ENCODE results near the gene ALDH18A1.

Gene ALDH18A1

GRCh38 chr10:95640891-95641315, 15.6 kb downstream of the ALDH18A1 start:
- no peaks in the 10 kb centered on the region for H3K4me1 ChIP-seq (ENCODE audit: low read length)
- H4K20me1 ChIP-seq (ENCODE audit: insufficient read depth, low read length), result no peaks in the 10 kb centered on the region
- H3K36me3 ChIP-seq (replicated peaks; ENCODE audit: low read depth, low read length), result peaks cover 21% of the 10 kb centered on the region
- TF ChIP-seq EZH2phosphoT487 (IDR thresholded peaks at IDR 0.05; ENCODE audit: low read depth), result no peak
- TF ChIP-seq, protein P1, sequence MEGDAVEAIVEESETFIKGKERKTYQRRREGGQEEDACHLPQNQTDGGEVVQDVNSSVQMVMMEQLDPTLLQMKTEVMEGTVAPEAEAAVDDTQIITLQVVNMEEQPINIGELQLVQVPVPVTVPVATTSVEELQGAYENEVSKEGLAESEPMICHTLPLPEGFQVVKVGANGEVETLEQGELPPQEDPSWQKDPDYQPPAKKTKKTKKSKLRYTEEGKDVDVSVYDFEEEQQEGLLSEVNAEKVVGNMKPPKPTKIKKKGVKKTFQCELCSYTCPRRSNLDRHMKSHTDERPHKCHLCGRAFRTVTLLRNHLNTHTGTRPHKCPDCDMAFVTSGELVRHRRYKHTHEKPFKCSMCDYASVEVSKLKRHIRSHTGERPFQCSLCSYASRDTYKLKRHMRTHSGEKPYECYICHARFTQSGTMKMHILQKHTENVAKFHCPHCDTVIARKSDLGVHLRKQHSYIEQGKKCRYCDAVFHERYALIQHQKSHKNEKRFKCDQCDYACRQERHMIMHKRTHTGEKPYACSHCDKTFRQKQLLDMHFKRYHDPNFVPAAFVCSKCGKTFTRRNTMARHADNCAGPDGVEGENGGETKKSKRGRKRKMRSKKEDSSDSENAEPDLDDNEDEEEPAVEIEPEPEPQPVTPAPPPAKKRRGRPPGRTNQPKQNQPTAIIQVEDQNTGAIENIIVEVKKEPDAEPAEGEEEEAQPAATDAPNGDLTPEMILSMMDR (IDR thresholded peaks at IDR 0.05; ENCODE audit: low read depth, low read length), result no peak
- no peak overlapping the region for H3K27ac ChIP-seq (ENCODE audit: low read length)
- H3K9me3 ChIP-seq (ENCODE audit: insufficient read depth, low read length), result no peaks in the 10 kb centered on the region
- no peak overlapping the region for H3K4me3 ChIP-seq (ENCODE audit: low read length)
- no peak overlapping the region for H3K9ac ChIP-seq (ENCODE audit: low read length)
- no peak overlapping the region for H2AFZ ChIP-seq (ENCODE audit: low read depth, low read length)
- no peak overlapping the region for H3K4me2 ChIP-seq (ENCODE audit: low read length)
- no peaks in the 10 kb centered on the region; the same call in 1 of the 2 replicates for H3K79me2 ChIP-seq (ENCODE audit: low read length)
- no peaks in the 10 kb centered on the region for H3K27me3 ChIP-seq (ENCODE audit: low read depth, low read length)

- no peaks in the 10 kb centered on the region for H3K79me2 ChIP-seq (ENCODE audit: low read length)
- peaks cover 21% of the 10 kb centered on the region for H3K36me3 ChIP-seq (replicated peaks; ENCODE audit: low read depth, low read length)
- no peaks in the 10 kb centered on the region for H3K27me3 ChIP-seq (ENCODE audit: low read depth, low read length)
- no peak overlapping the region for H3K27ac ChIP-seq (ENCODE audit: low read length)
- TF ChIP-seq EZH2phosphoT487 (IDR thresholded peaks at IDR 0.05; ENCODE audit: low read depth), result no peak
- TF ChIP-seq, protein P1 (IDR thresholded peaks at IDR 0.05; ENCODE audit: low read depth, low read length), result no peak
- H3K4me1 ChIP-seq (ENCODE audit: low read length), result no peaks in the 10 kb centered on the region
- H2AFZ ChIP-seq (ENCODE audit: low read depth, low read length), result no peak overlapping the region
- H3K9ac ChIP-seq (ENCODE audit: low read length), result no peak overlapping the region
- H3K4me2 ChIP-seq (ENCODE audit: low read length), result no peak overlapping the region
- H4K20me1 ChIP-seq (ENCODE audit: insufficient read depth, low read length), result no peaks in the 10 kb centered on the region
- no peak overlapping the region for H3K4me3 ChIP-seq (ENCODE audit: low read length)
- H3K9me3 ChIP-seq (ENCODE audit: insufficient read depth, low read length), result no peaks in the 10 kb centered on the region
Observed at GRCh38 chr10:95637911-95638310, 18.6 kb downstream of the ALDH18A1 start.

DNA sequence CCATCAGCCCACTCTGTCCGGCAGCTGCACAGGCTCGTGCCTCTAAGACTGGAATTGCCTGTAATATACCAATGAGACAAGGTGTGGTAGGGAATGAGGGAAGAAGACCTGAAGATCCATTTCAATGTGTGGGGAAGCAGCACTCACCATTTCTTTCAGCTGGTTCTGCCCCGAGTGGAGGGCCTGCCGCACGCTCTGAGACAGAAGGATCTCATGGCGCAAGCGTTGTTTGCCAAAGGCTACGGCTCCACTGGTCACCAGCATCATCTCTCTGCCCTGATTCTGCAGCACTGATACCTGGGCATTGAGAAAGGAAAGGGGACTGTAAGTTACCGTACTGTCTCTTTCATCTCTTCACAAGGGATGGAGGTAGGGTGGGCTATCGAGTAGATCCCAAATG, 19.4 kb downstream of the ALDH18A1 start:
- TF ChIP-seq, protein P1 (IDR thresholded peaks at IDR 0.05; ENCODE audit: low read depth, low read length), result no peak
- TF ChIP-seq EZH2phosphoT487 (IDR thresholded peaks at IDR 0.05; ENCODE audit: low read depth), result no peak
- H3K9ac ChIP-seq (ENCODE audit: low read length), result no peak overlapping the region
- H3K36me3 ChIP-seq (replicated peaks; ENCODE audit: low read depth, low read length), result peaks cover 14% of the 10 kb centered on the region
- H3K79me2 ChIP-seq (ENCODE audit: low read length), result no peaks in the 10 kb centered on the region
- no peak overlapping the region for H3K4me3 ChIP-seq (ENCODE audit: low read length)
- no peak overlapping the region for H2AFZ ChIP-seq (ENCODE audit: low read depth, low read length)
- H3K4me1 ChIP-seq (ENCODE audit: low read length), result no peaks in the 10 kb centered on the region
- H4K20me1 ChIP-seq (ENCODE audit: insufficient read depth, low read length), result no peaks in the 10 kb centered on the region
- no peak overlapping the region for H3K27ac ChIP-seq (ENCODE audit: low read length)
- no peaks in the 10 kb centered on the region for H3K9me3 ChIP-seq (ENCODE audit: insufficient read depth, low read length)
- no peak overlapping the region for H3K4me2 ChIP-seq (ENCODE audit: low read length)
- H3K27me3 ChIP-seq (ENCODE audit: low read depth, low read length), result no peaks in the 10 kb centered on the region

DNA sequence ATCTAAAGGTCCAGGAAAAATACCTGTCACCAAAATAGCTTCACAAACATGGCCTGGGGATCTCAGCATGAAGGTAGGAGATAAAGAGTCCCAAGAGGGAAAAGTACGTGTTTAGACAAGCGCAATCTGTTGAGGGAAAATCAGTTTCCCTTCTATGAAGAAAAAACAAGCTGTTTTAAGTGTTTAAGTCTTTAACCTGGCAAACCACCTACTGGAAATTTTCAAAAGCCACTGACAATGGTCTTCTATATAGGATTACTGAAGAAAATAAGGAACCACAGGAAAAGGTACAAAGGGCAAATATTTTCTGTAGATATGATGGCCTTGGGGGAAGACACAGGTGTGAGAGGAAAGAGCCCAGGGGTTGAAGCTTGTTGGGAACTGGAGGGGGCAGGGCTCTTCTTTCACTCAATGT, 21.2 kb downstream of the ALDH18A1 start:
- Histone ChIP-seq H3K27me3 (ENCODE audit: low read depth, low read length) (no peaks in the 10 kb centered on the region), H3K79me2 (ENCODE audit: low read length) (no peaks in the 10 kb centered on the region), H4K20me1 (ENCODE audit: insufficient read depth, low read length) (no peaks in the 10 kb centered on the region), H3K4me2 (ENCODE audit: low read length) (no peak overlapping the region), H3K4me1 (ENCODE audit: low read length) (no peaks in the 10 kb centered on the region), H3K9ac (ENCODE audit: low read length) (no peak overlapping the region), H3K36me3 (replicated peaks; ENCODE audit: low read depth, low read length) (peaks cover 11% of the 10 kb centered on the region), H3K27ac (ENCODE audit: low read length) (no peak overlapping the region), H3K4me3 (ENCODE audit: low read length) (no peak overlapping the region), H2AFZ (ENCODE audit: low read depth, low read length) (no peak overlapping the region), H3K9me3 (ENCODE audit: insufficient read depth, low read length) (no peaks in the 10 kb centered on the region)
- TF ChIP-seq, protein P1 (IDR thresholded peaks at IDR 0.05; ENCODE audit: low read depth, low read length), result no peak
- no peak for TF ChIP-seq EZH2phosphoT487 (IDR thresholded peaks at IDR 0.05; ENCODE audit: low read depth)
